Measurements from ENCODE around the gene PLXNA1. TPM values are rescaled to one million over a fixed set of nuclear protein-coding genes. Genes with fewer than 3 reads are reported as not detected.

Gene PLXNA1
- total and polyA plus RNA-seq, 2 experiments from 2014 or later, result 19.7 to 35.1 TPM

- peaks cover 4% of the 10 kb centered on the region for H3K4me1 ChIP-seq (ENCODE audit: insufficient read depth)
- 93% methylated on average over 23 of the region's 23 CpGs for WGBS (ENCODE audit: low lambda C conversion rate, missing lambda C conversion rate)
- TF ChIP-seq CTCF (IDR thresholded peaks at IDR 0.05; ENCODE audit: poor library complexity), result no peak
- no peak for TF ChIP-seq EZH2phosphoT487 (IDR thresholded peaks at IDR 0.05; ENCODE audit: low read depth, severe bottlenecking, unreplicated experiment)
- no peak for TF ChIP-seq EZH2 (IDR thresholded peaks at IDR 0.05; ENCODE audit: borderline replicate concordance)
- H3K9me2 ChIP-seq (replicated peaks; ENCODE audit: insufficient read depth), result no peaks in the 10 kb centered on the region
- H3K27ac ChIP-seq, result no peak overlapping the region
- no peaks in the 10 kb centered on the region for H4K20me1 ChIP-seq (ENCODE audit: insufficient read depth, poor library complexity, severe bottlenecking)
- no peak for DNase-seq (ENCODE audit: low spot score)
- H3K9me3 ChIP-seq (ENCODE audit: low read depth), result no peaks in the 10 kb centered on the region
- H3K79me2 ChIP-seq, result no peaks in the 10 kb centered on the region
- H3K4me3 ChIP-seq, result no peak overlapping the region
- no peaks in the 10 kb centered on the region for H3K27me3 ChIP-seq
- H2AFZ ChIP-seq, result no peak overlapping the region
- no peaks in the 10 kb centered on the region for H3K36me3 ChIP-seq (replicated peaks; ENCODE audit: insufficient read depth, low read depth)
- H3K4me2 ChIP-seq, result no peak overlapping the region
Measured at GRCh38 chr3:126956866-126957650, 25.9 kb upstream of the PLXNA1 start.

GRCh38 chr3:126957776-126958637 lies 24.9 kb upstream of the PLXNA1 start:
- WGBS (ENCODE audit: low lambda C conversion rate, missing lambda C conversion rate), result 98% methylated on average over 13 of the region's 14 CpGs
- no peak overlapping the region for H2AFZ ChIP-seq
- no peak overlapping the region for H3K4me3 ChIP-seq
- no peaks in the 10 kb centered on the region for H3K27me3 ChIP-seq
- no peak overlapping the region for H3K4me2 ChIP-seq
- no peaks in the 10 kb centered on the region for H3K79me2 ChIP-seq
- H3K9me3 ChIP-seq (ENCODE audit: low read depth), result no peaks in the 10 kb centered on the region
- no peak for DNase-seq (ENCODE audit: low spot score)
- H3K9me2 ChIP-seq (replicated peaks; ENCODE audit: insufficient read depth), result no peaks in the 10 kb centered on the region
- H3K27ac ChIP-seq, result no peak overlapping the region
- H3K36me3 ChIP-seq (replicated peaks; ENCODE audit: insufficient read depth, low read depth), result no peaks in the 10 kb centered on the region
- TF ChIP-seq CTCF (IDR thresholded peaks at IDR 0.05; ENCODE audit: poor library complexity) (no peak), EZH2phosphoT487 (IDR thresholded peaks at IDR 0.05; ENCODE audit: low read depth, severe bottlenecking, unreplicated experiment) (no peak), EZH2 (IDR thresholded peaks at IDR 0.05; ENCODE audit: borderline replicate concordance) (no peak)
- peaks cover 4% of the 10 kb centered on the region for H3K4me1 ChIP-seq (ENCODE audit: insufficient read depth)
- H4K20me1 ChIP-seq (ENCODE audit: insufficient read depth, poor library complexity, severe bottlenecking), result no peaks in the 10 kb centered on the region

- Histone ChIP-seq H3K4me1 (ENCODE audit: insufficient read depth) (peaks cover 4% of the 10 kb centered on the region), H3K9me3 (ENCODE audit: low read depth) (no peaks in the 10 kb centered on the region), H2AFZ (no peak overlapping the region), H3K4me2 (no peak overlapping the region), H3K36me3 (replicated peaks; ENCODE audit: insufficient read depth, low read depth) (no peaks in the 10 kb centered on the region), H4K20me1 (ENCODE audit: insufficient read depth, poor library complexity, severe bottlenecking) (no peaks in the 10 kb centered on the region), H3K27me3 (no peaks in the 10 kb centered on the region), H3K4me3 (no peak overlapping the region), H3K79me2 (no peaks in the 10 kb centered on the region), H3K9me2 (replicated peaks; ENCODE audit: insufficient read depth) (no peaks in the 10 kb centered on the region), H3K27ac (no peak overlapping the region)
- 90% methylated on average over 10 of the region's 10 CpGs for WGBS (ENCODE audit: low lambda C conversion rate, missing lambda C conversion rate)
- no peak for DNase-seq (ENCODE audit: low spot score)
- TF ChIP-seq CTCF (IDR thresholded peaks at IDR 0.05; ENCODE audit: poor library complexity) (no peak), EZH2phosphoT487 (IDR thresholded peaks at IDR 0.05; ENCODE audit: low read depth, severe bottlenecking, unreplicated experiment) (no peak), EZH2 (IDR thresholded peaks at IDR 0.05; ENCODE audit: borderline replicate concordance) (no peak)
Measured at GRCh38 chr3:126958638-126959085, 24.3 kb upstream of the PLXNA1 start.
